Esophagus squamous epithelium (tissue), 4 donors: ENCODE results near the gene THSD7B.

Experiments used
- POLR2A ChIP-seq, 4 donors: fragments of 450-650 bp; IDR thresholded peaks; one replicate each; pipeline ENCODE4 v1.6.1; 2017; ENCODE audit warnings: antibody characterized with exemption in 4 of 4, mild to moderate bottlenecking in 4 of 4, moderate library complexity in 3 of 4
- TF ChIP-seq, protein P1 (sequence below), 6 experiments: fragments of 450-650 bp in 4 of 6; fragments of 200-600 bp in 2 of 6; sonication (generic) in 2 of 6; IDR thresholded peaks; one replicate each; pipeline ENCODE4 v1.5.1; 2016 to 2019; ENCODE audit warnings: antibody characterized with exemption in 6 of 6, mild to moderate bottlenecking in 4 of 6, moderate library complexity in 4 of 6

DNA sequence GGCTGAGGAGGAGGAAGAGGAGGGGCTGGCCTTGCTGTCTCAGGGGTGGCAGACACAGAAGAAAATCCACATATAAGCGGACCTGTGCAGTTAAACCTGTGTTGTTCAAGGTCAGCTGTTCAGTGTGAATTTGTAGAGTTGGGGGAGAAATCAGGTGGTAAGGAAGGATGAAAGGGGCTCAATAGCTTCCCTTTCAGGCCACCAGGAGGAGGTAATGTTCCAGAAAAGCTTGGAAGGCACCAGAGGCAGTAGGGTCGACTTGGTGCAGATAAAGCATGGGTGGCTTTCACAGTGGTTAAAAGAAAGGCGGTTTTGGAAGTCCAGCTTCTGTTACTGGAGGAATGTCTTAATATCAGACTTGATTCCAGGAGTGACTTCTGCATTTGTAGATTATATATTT lies 167.4 kb downstream of the THSD7B start:
- TF ChIP-seq, protein P1, sequence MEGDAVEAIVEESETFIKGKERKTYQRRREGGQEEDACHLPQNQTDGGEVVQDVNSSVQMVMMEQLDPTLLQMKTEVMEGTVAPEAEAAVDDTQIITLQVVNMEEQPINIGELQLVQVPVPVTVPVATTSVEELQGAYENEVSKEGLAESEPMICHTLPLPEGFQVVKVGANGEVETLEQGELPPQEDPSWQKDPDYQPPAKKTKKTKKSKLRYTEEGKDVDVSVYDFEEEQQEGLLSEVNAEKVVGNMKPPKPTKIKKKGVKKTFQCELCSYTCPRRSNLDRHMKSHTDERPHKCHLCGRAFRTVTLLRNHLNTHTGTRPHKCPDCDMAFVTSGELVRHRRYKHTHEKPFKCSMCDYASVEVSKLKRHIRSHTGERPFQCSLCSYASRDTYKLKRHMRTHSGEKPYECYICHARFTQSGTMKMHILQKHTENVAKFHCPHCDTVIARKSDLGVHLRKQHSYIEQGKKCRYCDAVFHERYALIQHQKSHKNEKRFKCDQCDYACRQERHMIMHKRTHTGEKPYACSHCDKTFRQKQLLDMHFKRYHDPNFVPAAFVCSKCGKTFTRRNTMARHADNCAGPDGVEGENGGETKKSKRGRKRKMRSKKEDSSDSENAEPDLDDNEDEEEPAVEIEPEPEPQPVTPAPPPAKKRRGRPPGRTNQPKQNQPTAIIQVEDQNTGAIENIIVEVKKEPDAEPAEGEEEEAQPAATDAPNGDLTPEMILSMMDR (IDR thresholded peaks at IDR 0.05): peak in 2 of 6 experiments; percentile 15 to 41
- no peak for TF ChIP-seq POLR2A (IDR thresholded peaks at IDR 0.05)
